ENCODE results near the gene CCDC106.

Gene CCDC106

GRCh38 chr19:55680339-55681130, 32.5 kb downstream of the CCDC106 start:
- Histone ChIP-seq H3K9ac (ENCODE audit: low read length) (no peak overlapping the region), H2AFZ (ENCODE audit: low read length) (no peak overlapping the region), H3K9me2 (replicated peaks; ENCODE audit: insufficient read depth, low read length) (no peaks in the 10 kb centered on the region), H3K9me3 (replicated peaks; ENCODE audit: insufficient read depth, low read length) (no peaks in the 10 kb centered on the region), H3K27me3 (replicated peaks; ENCODE audit: insufficient read depth, low read length) (no peaks in the 10 kb centered on the region), H3K4me2 (ENCODE audit: low read depth, low read length) (no peak overlapping the region), H3K79me2 (ENCODE audit: low read length) (peaks cover 93% of the 10 kb centered on the region), H3K4me3 (ENCODE audit: low read length) (no peak overlapping the region), H4K20me1 (ENCODE audit: insufficient read depth, low read length) (no peaks in the 10 kb centered on the region), H3K36me3 (replicated peaks; ENCODE audit: insufficient read depth, low read length) (0 out of 2 replicates have a peak, but pooled peaks cover 6% of the 10 kb centered on the region), H3F3A (ENCODE audit: insufficient read depth, low read length) (peaks cover 21% of the 10 kb centered on the region; the same call in 1 of the 2 replicates), H3K27ac (ENCODE audit: low read length) (no peak overlapping the region), H3K4me1 (ENCODE audit: low read length) (peaks cover 27% of the 10 kb centered on the region)
- no peak for DNase-seq
- TF ChIP-seq EZH2phosphoT487 (IDR thresholded peaks at IDR 0.05; ENCODE audit: low read length) (no peak), CTCF (IDR thresholded peaks at IDR 0.05; ENCODE audit: low read length) (no peak), EZH2 (optimal IDR thresholded peaks at IDR 0.05; ENCODE audit: low read depth, low read length) (no peak)

GRCh38 chr19:55681131-55682092, 33.4 kb downstream of the CCDC106 start:
- no peak overlapping the region for H2AFZ ChIP-seq (ENCODE audit: low read length)

More at GRCh38 chr19:55681131-55682092, 33.4 kb downstream of the CCDC106 start:
- Histone ChIP-seq H3K4me2 (ENCODE audit: low read depth, low read length) (no peak overlapping the region), H3K9me3 (replicated peaks; ENCODE audit: insufficient read depth, low read length) (no peaks in the 10 kb centered on the region), H3K9me2 (replicated peaks; ENCODE audit: insufficient read depth, low read length) (no peaks in the 10 kb centered on the region), H3K4me3 (ENCODE audit: low read length) (no peak overlapping the region), H3K79me2 (ENCODE audit: low read length) (peaks cover 93% of the 10 kb centered on the region), H3K9ac (ENCODE audit: low read length) (no peak overlapping the region), H3K27ac (ENCODE audit: low read length) (no peak overlapping the region), H3K27me3 (replicated peaks; ENCODE audit: insufficient read depth, low read length) (no peaks in the 10 kb centered on the region), H3K36me3 (replicated peaks; ENCODE audit: insufficient read depth, low read length) (0 out of 2 replicates have a peak, but pooled peaks cover 6% of the 10 kb centered on the region), H4K20me1 (ENCODE audit: insufficient read depth, low read length) (no peaks in the 10 kb centered on the region), H3F3A (ENCODE audit: insufficient read depth, low read length) (peaks cover 16% of the 10 kb centered on the region; the same call in 1 of the 2 replicates), H3K4me1 (ENCODE audit: low read length) (peaks cover 26% of the 10 kb centered on the region)
- TF ChIP-seq EZH2 (optimal IDR thresholded peaks at IDR 0.05; ENCODE audit: low read depth, low read length) (no peak), EZH2phosphoT487 (IDR thresholded peaks at IDR 0.05; ENCODE audit: low read length) (no peak), CTCF (IDR thresholded peaks at IDR 0.05; ENCODE audit: low read length) (no peak)
- DNase-seq: no peak

Measured in MM.1S (cell line).